ENCODE data around the gene FUZ. TPM values are rescaled to one million over a fixed set of nuclear protein-coding genes. Genes with fewer than 3 reads are reported as not detected.
"Not testable (repeated sequence)": the region's sequence is repeated elsewhere in the genome, so short reads cannot be mapped to it uniquely, and the experiment has no call there.

FUZ gene
- total RNA-seq, 1 experiment from 2014 or later: 1.0 TPM

GRCh38 chr19:49836176-49837008 is 23.3 kb upstream of the FUZ start:
- no peak for DNase-seq (ENCODE audit: extremely low read depth, low read depth)

GRCh38 chr19:49835562-49835961 is 22.5 kb upstream of the FUZ start:
- no peak for DNase-seq (ENCODE audit: extremely low read depth, low read depth)

GRCh38 chr19:49833599-49833998 is 20.5 kb upstream of the FUZ start:
- DNase-seq (ENCODE audit: extremely low read depth, low read depth): no peak

- DNase-seq (ENCODE audit: extremely low read depth, low read depth): no peak
These were observed 19.5 kb upstream of the FUZ start for GRCh38 chr19:49832556-49832955.

- DNase-seq (ENCODE audit: extremely low read depth, low read depth): no peak
These were observed 18.5 kb upstream of the FUZ start for GRCh38 chr19:49831592-49831991.

- no peak for DNase-seq (ENCODE audit: extremely low read depth, low read depth)
These were observed 17.7 kb upstream of the FUZ start for GRCh38 chr19:49830766-49831165.

- no peak for DNase-seq (ENCODE audit: extremely low read depth, low read depth)
These were observed 16.6 kb upstream of the FUZ start for GRCh38 chr19:49829721-49830120.

GRCh38 chr19:49829200-49829599 is 16.1 kb upstream of the FUZ start:
- no peak for DNase-seq (ENCODE audit: extremely low read depth, low read depth)

- no peak for DNase-seq (ENCODE audit: extremely low read depth, low read depth)
These were observed 13.9 kb upstream of the FUZ start for GRCh38 chr19:49827034-49827433.

- no peak for DNase-seq (ENCODE audit: extremely low read depth, low read depth)
These were observed 11.6 kb upstream of the FUZ start for GRCh38 chr19:49824662-49825061.

GRCh38 chr19:49823472-49823871 is 10.4 kb upstream of the FUZ start:
- no peak for DNase-seq (ENCODE audit: extremely low read depth, low read depth)

- DNase-seq (ENCODE audit: extremely low read depth, low read depth): no peak
These were observed 7.0 kb upstream of the FUZ start for GRCh38 chr19:49820125-49820524.

GRCh38 chr19:49819452-49820115 is 6.5 kb upstream of the FUZ start:
- not testable (repeated sequence) for DNase-seq (ENCODE audit: extremely low read depth, low read depth)

GRCh38 chr19:49818649-49819370 is 5.7 kb upstream of the FUZ start:
- DNase-seq (ENCODE audit: extremely low read depth, low read depth): no peak

GRCh38 chr19:49817964-49818648 is 5.0 kb upstream of the FUZ start, which contains the start of gene MED25:
TSS of gene MED25 (plus strand) at chr19:49818289. CDS start at chr19:49818342, 53 bp downstream.
- peak; percentile 67 for DNase-seq (ENCODE audit: extremely low read depth, low read depth)

- DNase-seq (ENCODE audit: extremely low read depth, low read depth): no peak
These were observed 3.5 kb upstream of the FUZ start for GRCh38 chr19:49816590-49816989.

- no peak for DNase-seq (ENCODE audit: extremely low read depth, low read depth)
These were observed 918 bp upstream of the FUZ start for GRCh38 chr19:49814010-49814409.

- no peak for DNase-seq (ENCODE audit: extremely low read depth, low read depth)
These were observed 568 bp downstream of the FUZ start for GRCh38 chr19:49812452-49812996.

- DNase-seq (ENCODE audit: extremely low read depth, low read depth): no peak
These were observed 1.8 kb downstream of the FUZ start for GRCh38 chr19:49811328-49811727.

GRCh38 chr19:49809941-49810389 is 3.1 kb downstream of the FUZ start:
- DNase-seq (ENCODE audit: extremely low read depth, low read depth): no peak

Data from NCI-H460 (cell line).